Rectal smooth muscle tissue (tissue), 1 donor: ENCODE results near the gene MVD.

Source experiments
- H3K27ac ChIP-seq: one replicate; pipeline ENCODE4 v1.7.0; 2013; ENCODE audit warnings: low read depth, low read length, inconsistent platforms
- H3K27me3 ChIP-seq: one replicate; pipeline ENCODE4 v1.7.0; 2013; ENCODE audit warnings: low read length; ENCODE audit not compliant: control insufficient read depth, insufficient read depth
- H3K36me3 ChIP-seq: one replicate; pipeline ENCODE4 v1.7.0; 2013; ENCODE audit warnings: low read length; ENCODE audit not compliant: control insufficient read depth, insufficient read depth
- H3K4me1 ChIP-seq: one replicate; pipeline ENCODE4 v1.7.0; 2013; ENCODE audit warnings: low read length; ENCODE audit not compliant: control insufficient read depth, insufficient read depth
- H3K4me3 ChIP-seq: one replicate; pipeline ENCODE4 v1.7.0; 2013; ENCODE audit warnings: low read length
- H3K9ac ChIP-seq: one replicate; pipeline ENCODE4 v1.7.0; 2013; ENCODE audit warnings: low read length

MVD gene, protein sequence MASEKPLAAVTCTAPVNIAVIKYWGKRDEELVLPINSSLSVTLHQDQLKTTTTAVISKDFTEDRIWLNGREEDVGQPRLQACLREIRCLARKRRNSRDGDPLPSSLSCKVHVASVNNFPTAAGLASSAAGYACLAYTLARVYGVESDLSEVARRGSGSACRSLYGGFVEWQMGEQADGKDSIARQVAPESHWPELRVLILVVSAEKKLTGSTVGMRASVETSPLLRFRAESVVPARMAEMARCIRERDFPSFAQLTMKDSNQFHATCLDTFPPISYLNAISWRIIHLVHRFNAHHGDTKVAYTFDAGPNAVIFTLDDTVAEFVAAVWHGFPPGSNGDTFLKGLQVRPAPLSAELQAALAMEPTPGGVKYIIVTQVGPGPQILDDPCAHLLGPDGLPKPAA

DNA sequence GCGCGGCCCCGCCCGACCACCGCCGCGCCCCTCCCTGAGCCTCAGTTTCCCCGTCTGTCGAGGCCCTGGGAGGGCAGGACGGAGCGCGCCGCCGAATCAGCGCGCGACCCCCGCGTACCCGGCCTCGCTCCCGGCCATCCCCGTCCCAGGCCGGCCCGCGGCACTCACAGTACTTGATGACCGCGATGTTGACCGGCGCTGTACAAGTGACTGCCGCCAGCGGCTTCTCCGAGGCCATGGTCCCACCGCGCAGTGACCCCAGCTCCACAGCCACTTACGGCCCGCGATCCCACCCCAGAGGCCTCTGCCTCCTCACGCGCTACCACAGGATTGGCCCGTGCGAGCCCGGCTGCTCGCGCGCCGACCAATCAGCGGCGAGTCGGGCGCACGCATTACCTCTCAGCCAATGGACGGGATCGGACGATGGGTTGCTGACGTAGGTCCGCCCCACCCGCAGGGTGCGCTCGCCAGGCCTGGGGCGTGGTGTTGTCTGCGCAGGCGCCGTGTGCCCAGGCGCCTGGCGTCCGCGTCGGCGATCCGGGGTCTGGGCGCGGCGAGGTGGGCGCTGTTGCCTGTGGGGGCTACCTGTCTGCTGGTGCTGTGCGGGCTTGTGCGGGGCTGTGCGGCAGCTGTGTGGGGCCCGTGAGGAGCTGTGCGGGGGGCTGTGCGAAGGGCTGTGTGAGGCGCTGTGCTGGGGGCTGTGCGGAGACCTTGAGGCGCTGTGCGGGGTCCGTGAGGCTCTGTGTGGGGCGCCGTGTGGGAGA, at the start of gene MVD:
MVD (minus strand) TSS at position 249 of the 764 bp plus-strand sequence; CDS start at position 238, 11 bp downstream.
- no peaks in the 10 kb centered on the region for H3K27me3 ChIP-seq
- H3K36me3 ChIP-seq, result no peaks in the 10 kb centered on the region
- peak within 1 kb of the TSS; percentile 92 for H3K9ac ChIP-seq
- H3K4me1 ChIP-seq, result no peaks in the 10 kb centered on the region
- H3K4me3 ChIP-seq, result peak within 1 kb of the TSS; percentile 87
- H3K27ac ChIP-seq, result peak within 1 kb of the TSS; percentile 83

DNA sequence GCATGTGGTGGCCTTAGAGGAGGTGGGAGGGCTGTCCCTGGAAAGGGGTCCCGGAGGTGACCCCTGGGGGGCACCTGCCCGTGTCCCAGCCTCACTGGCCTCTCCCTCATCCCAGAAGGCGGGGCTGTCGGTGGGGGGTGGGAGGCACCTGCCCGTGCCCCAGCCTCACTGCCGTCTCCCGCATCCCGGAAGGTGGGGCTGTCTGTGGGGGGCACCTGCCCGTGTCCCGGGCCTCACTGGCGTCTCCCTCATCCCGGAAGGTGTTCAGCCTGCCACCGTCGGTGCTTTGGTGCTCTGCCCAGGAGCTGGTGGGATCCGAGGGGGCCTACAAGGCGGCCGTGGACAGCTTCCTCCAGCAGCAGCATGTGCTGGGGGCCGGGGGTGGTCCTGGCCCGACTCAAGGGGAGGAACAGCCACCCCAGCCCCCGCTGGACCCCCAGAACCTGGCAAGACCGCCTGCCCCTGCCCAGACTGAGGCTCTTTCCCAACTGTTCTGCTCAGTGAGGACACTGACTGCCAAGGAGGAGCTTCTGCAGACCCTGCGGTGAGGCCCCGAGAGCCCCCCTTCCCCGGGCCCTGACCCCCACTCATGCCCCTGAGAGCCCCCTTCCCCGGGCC, 49.6 kb upstream of the MVD start:
- Histone ChIP-seq H3K36me3 (peaks cover 21% of the 10 kb centered on the region), H3K4me3 (no peak overlapping the region), H3K27me3 (no peaks in the 10 kb centered on the region), H3K27ac (no peak overlapping the region), H3K4me1 (peaks cover under 1% of the 10 kb centered on the region), H3K9ac (no peak overlapping the region)

DNA sequence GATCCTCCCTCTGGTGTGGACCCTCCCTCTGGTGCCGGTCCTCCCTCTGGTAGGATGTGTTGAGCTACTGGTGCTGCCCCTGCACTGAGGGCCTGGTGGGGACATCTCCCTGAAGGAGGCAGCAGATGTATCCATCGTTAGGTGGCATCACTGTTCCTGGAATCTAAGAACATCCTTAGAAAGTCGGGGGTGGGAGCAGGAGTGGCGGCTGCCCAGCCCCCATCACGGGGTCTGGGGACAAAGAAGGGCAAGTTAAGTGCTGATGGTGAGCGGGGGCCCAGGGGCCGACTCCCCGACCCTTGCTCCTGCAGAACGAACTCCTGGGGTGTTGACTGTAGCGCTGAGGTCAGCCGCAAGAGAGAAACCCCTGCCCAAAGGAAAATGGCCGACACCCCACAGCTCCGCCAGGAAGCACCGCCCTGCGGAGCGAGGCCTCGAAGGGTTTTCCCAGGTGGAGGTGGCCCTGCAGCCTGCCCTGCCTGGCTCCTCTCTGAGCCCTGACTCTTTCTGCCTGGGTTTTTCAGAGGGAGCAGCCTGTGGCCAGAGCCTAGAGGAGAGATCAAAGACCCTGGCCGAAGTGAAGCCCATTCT, 49.0 kb upstream of the MVD start:
- H3K4me3 ChIP-seq, result no peak overlapping the region
- H3K27me3 ChIP-seq, result no peaks in the 10 kb centered on the region
- H3K4me1 ChIP-seq, result peaks cover 6% of the 10 kb centered on the region
- peaks cover 16% of the 10 kb centered on the region for H3K36me3 ChIP-seq
- H3K9ac ChIP-seq, result no peak overlapping the region
- no peak overlapping the region for H3K27ac ChIP-seq

DNA sequence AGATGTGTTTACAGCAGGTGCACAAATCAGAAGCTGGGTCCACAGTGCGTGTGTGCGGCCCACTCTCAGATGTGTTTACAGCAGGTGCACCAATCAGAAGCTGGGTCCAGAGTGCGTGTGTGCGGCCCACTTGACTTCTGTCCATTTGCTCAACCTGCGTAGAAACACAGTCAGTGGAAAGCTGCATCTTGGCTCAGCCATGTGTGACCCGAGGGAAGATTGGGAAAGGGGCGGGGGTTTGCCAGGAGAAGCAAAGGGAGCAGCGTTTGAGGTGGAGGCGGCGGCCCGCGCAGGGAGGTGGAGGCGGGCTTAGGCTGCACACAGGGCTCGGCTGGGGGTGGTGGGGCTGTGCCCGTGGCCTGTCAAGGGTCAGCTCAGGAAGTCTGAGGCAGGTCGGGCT, 47.7 kb upstream of the MVD start:
- Histone ChIP-seq H3K27ac (no peak overlapping the region), H3K4me1 (peaks cover 6% of the 10 kb centered on the region), H3K27me3 (no peaks in the 10 kb centered on the region), H3K36me3 (peaks cover 7% of the 10 kb centered on the region), H3K9ac (no peak overlapping the region), H3K4me3 (no peak overlapping the region)

DNA sequence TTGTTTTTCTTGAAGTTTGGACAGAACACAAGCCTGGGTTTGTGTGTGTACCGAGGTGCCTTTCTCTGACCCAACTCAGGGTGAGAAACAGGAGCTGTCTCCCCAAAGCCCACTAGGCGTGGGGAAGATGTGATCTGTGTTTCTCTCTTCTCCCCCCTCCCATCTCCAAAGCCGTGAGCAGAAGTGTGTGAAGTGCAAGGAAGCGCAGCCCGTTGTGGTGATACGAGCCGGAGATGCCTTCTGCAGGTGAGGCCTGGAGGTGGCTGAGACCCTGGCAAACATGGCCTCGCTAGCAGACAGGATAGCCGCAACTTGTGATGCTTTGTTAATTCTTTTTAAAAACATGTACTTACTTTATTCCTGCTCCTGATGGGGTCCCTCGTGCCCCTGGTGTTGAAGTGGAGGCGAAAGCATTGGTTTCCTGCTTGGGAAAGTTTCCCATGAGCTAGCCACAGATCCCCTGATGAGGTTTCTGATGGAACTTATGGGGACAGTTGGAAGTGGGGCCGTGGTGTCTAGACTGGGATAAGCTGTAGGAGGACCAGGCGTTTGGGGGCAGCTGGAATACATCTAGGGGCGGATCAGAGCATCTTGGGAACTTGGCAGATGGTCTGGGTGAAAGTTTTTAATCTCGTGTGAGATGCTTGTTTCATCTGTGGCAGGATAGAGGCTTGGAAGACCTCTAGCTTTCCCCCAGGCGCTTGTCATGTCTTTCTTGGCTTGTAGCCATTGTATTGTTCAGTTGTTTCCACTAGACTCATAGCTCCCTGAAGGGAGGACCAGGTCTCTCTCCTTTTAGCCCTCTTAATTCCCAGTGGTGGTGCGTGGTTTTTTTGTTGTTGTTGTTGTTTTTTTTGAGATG, 44.3 kb upstream of the MVD start:
- Histone ChIP-seq H3K4me1 (peaks cover 12% of the 10 kb centered on the region), H3K27ac (no peak overlapping the region)

DNA sequence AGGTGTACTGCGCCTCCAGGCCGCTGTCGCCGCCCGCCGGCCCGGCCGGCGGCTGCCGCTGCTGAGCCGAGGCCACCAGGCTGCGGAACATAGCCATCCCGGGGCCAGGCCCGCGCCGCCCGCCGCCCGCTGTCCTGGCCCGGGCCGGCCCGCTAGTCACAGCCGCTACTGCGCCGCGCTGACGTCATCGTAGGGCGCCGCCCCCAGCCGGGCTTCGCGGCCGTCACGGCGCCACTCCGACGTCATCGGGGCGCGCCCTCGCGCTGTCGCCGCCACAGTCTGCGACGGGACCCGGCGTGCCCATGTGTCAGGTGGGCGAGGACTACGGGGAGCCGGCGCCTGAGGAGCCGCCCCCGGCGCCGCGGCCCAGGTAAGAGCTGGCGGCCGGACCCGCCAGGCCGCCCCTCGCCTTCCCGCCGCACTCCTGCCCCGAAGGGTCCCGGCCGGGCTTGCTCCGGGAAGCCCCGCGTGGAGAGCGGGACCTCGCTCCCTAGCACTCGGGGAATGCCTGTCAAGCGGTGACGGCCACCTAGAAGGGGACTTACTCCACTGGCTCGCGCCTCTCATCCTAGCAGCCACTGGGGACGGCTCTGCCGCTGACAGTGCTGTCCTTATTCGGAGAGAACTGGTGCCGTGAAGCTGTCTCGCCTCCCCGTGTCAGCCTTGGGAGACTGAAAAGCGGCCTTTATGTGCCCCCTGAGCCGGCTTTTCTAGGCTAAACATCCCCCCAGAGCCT, 43.5 kb upstream of the MVD start, which contains the start of the genes CTU2 and RNF166:
CTU2 (plus strand) TSS at position 275 of the 736 bp plus-strand sequence; CDS start at position 303, 28 bp downstream.
RNF166 (minus strand) TSS at position 180 of the 736 bp plus-strand sequence; CDS start at position 97, 83 bp downstream.
- Histone ChIP-seq H3K27me3 (no peaks in the 10 kb centered on the region), H3K36me3 (no peaks in the 10 kb centered on the region), H3K4me3 (peak within 1 kb of the TSS; percentile 73), H3K9ac (peak within 1 kb of the TSS; percentile 63), H3K4me1 (peaks cover 12% of the 10 kb centered on the region), H3K27ac (peak within 1 kb of the TSS; percentile 58)

More for the DNA sequence above, 44.3 kb upstream of the MVD start:
- Histone ChIP-seq H3K4me3 (peak overlapping the region; percentile 73), H3K36me3 (no peaks in the 10 kb centered on the region), H3K9ac (peak overlapping the region; percentile 7), H3K27me3 (no peaks in the 10 kb centered on the region)

DNA sequence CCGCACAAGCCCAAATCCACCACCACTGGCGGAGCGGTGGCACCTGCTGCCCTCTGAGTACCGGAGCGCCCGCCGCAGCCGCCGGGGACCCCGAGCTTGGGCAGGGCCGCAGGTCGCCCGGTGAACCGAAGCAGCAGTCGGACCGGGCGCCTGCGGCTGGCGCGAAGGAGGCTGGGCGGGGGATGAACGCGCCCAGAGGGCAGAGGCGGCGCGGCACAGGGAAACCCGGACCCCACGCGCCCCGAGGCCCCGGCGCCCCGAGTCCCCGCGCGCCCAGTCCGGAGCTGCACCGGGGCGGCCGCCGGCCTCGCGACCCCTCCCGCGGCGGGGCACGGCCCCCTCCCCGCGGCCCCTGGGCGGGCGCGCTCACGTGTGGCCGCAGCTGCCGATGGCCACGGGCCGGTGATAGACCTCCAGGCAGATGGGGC, 42.9 kb upstream of the MVD start:
- no peaks in the 10 kb centered on the region for H3K27me3 ChIP-seq
- peak overlapping the region; percentile 58 for H3K27ac ChIP-seq
- peak overlapping the region; percentile 63 for H3K9ac ChIP-seq
- no peaks in the 10 kb centered on the region for H3K36me3 ChIP-seq
- peaks cover 12% of the 10 kb centered on the region for H3K4me1 ChIP-seq
- peak overlapping the region; percentile 73 for H3K4me3 ChIP-seq

DNA sequence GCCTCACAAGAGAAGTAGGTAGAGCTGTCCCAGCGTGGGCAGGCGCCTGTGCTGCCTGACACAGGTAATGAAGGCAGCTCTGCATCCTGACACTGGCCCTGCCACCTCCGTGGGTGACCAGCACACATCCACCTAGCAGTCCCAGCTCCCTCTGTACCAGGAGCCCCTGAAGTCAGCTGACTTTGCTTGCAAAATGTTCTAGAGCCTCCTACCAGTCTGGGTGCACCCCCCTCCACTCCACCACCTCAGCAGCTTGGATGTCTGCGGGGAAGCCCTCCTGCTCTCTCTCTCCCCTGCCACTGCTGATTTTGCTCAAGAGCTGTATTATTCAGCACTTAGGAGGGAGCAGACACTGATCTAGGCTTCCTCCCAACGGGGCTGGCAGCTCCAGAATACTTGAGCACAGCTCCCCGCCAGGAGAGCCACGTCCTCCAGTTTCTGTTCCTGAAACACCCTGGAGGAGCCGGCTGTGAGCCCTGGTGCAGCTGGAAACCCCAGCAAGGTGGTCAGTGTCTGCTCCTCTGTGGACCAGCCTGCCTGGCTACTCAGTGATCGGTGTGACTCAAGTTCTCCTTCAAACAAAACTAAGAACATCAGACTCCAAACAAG, 42.3 kb upstream of the MVD start:
- peaks cover 12% of the 10 kb centered on the region for H3K4me1 ChIP-seq
- no peaks in the 10 kb centered on the region for H3K27me3 ChIP-seq
- peak overlapping the region; percentile 73 for H3K4me3 ChIP-seq
- H3K9ac ChIP-seq, result peak overlapping the region; percentile 57
- no peaks in the 10 kb centered on the region for H3K36me3 ChIP-seq
- peak overlapping the region; percentile 48 for H3K27ac ChIP-seq

DNA sequence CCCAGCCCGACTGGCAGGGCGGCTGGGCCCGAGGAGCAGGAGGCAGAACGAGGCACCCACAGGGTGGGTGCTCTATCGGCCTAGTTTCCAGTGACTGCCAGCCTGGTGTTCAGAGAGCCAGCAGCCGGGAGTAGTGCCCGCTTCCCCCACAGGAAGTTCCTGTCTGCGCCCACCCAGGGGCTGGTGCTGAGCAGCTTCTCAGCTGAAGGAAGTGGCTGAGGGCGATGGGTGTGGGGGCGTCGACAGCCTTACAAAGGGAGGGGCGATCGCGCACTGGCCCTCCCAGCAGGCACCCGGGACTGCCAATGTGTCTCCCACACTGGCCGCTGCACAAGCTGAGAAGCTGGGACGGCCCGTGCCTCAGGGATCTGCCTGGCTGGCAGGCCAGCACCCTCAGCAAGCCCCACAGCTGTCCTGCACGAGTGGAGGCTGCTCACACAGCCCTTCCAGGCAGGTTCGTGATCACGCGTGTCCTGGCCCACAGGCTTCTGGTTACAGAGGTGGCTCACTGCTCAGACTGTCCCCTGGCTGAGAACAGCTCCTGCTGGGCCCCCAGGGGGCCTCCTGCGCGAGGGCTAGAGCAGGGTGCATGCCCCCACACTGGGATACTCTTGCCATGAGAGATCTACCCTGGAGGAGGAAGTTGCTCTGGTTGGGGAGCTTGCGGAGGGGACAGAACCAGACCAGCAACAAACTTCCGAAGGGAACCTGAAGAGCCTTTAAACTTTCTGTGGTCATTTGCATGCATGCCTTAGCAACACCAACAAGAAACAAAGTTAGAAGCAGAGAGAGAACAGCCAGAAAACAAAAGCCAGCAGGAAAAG, 40.8 kb upstream of the MVD start:
- H3K4me3 ChIP-seq, result peak overlapping the region; percentile 40
- peaks cover 9% of the 10 kb centered on the region for H3K36me3 ChIP-seq
- H3K4me1 ChIP-seq, result peaks cover 12% of the 10 kb centered on the region
- H3K9ac ChIP-seq, result no peak overlapping the region
- no peaks in the 10 kb centered on the region for H3K27me3 ChIP-seq
- no peak overlapping the region for H3K27ac ChIP-seq
